ENCODE results near the gene RAPGEF1.

RAPGEF1 gene

GRCh38 chr9:131739959-131740648, at the start of gene RAPGEF1:
Gene RAPGEF1, minus strand, starts transcription at chr9:131740076. Its CDS starts 246 bp downstream, at chr9:131739830.
- H3K4me3 ChIP-seq (ENCODE audit: low read depth, low read length), result peak within 1 kb of the TSS; percentile 79
- peak; percentile 99 for TF ChIP-seq CTCF (IDR thresholded peaks at IDR 0.05; ENCODE audit: borderline replicate concordance, insufficient read depth, low read depth, low read length)

- TF ChIP-seq CTCF (IDR thresholded peaks at IDR 0.05; ENCODE audit: borderline replicate concordance, insufficient read depth, low read depth, low read length), result no peak
- H3K4me3 ChIP-seq (ENCODE audit: low read depth, low read length), result no peak overlapping the region
These were observed 49.0 kb upstream of the RAPGEF1 start for GRCh38 chr9:131788851-131789250.

GRCh38 chr9:131787838-131788237, 48.0 kb upstream of the RAPGEF1 start:
- H3K4me3 ChIP-seq (ENCODE audit: low read depth, low read length), result no peak overlapping the region
- no peak for TF ChIP-seq CTCF (IDR thresholded peaks at IDR 0.05; ENCODE audit: borderline replicate concordance, insufficient read depth, low read depth, low read length)

GRCh38 chr9:131784748-131785501, 45.0 kb upstream of the RAPGEF1 start:
- TF ChIP-seq CTCF (IDR thresholded peaks at IDR 0.05; ENCODE audit: borderline replicate concordance, insufficient read depth, low read depth, low read length), result no peak
- no peak overlapping the region for H3K4me3 ChIP-seq (ENCODE audit: low read depth, low read length)

- TF ChIP-seq CTCF (IDR thresholded peaks at IDR 0.05; ENCODE audit: borderline replicate concordance, insufficient read depth, low read depth, low read length), result no peak
- H3K4me3 ChIP-seq (ENCODE audit: low read depth, low read length), result no peak overlapping the region
These were observed 41.2 kb upstream of the RAPGEF1 start for GRCh38 chr9:131781069-131781468.

GRCh38 chr9:131776473-131776872, 36.6 kb upstream of the RAPGEF1 start:
- no peak overlapping the region for H3K4me3 ChIP-seq (ENCODE audit: low read depth, low read length)
- TF ChIP-seq CTCF (IDR thresholded peaks at IDR 0.05; ENCODE audit: borderline replicate concordance, insufficient read depth, low read depth, low read length), result no peak

- TF ChIP-seq CTCF (IDR thresholded peaks at IDR 0.05; ENCODE audit: borderline replicate concordance, insufficient read depth, low read depth, low read length), result no peak
- no peak overlapping the region for H3K4me3 ChIP-seq (ENCODE audit: low read depth, low read length)
These were observed 36.2 kb upstream of the RAPGEF1 start for GRCh38 chr9:131776036-131776435.
